ENCODE data around the gene NOL4L.

NOL4L gene

GRCh38 chr20:32576560-32576959, 8.6 kb downstream of the NOL4L start:
- DNase-seq (ENCODE audit: low read depth): no peak

- no peak for DNase-seq (ENCODE audit: low read depth)
These were observed 9.3 kb downstream of the NOL4L start for GRCh38 chr20:32575805-32576204.

GRCh38 chr20:32575227-32575581, 9.9 kb downstream of the NOL4L start:
- DNase-seq (ENCODE audit: low read depth): no peak

GRCh38 chr20:32574296-32575226, 10.6 kb downstream of the NOL4L start:
- peak; percentile 74 for DNase-seq (ENCODE audit: low read depth)

GRCh38 chr20:32573167-32573851, 11.8 kb downstream of the NOL4L start:
- DNase-seq (ENCODE audit: low read depth): no peak

- DNase-seq (ENCODE audit: low read depth): no peak
These were observed 12.7 kb downstream of the NOL4L start for GRCh38 chr20:32572271-32572968.

GRCh38 chr20:32571566-32571965, 13.6 kb downstream of the NOL4L start:
- no peak for DNase-seq (ENCODE audit: low read depth)

- DNase-seq (ENCODE audit: low read depth): no peak
These were observed 14.5 kb downstream of the NOL4L start for GRCh38 chr20:32570401-32571190.

- no peak for DNase-seq (ENCODE audit: low read depth)
These were observed 15.5 kb downstream of the NOL4L start for GRCh38 chr20:32569380-32570305.

GRCh38 chr20:32569018-32569379, 16.1 kb downstream of the NOL4L start:
- no peak for DNase-seq (ENCODE audit: low read depth)

GRCh38 chr20:32567384-32568178, 17.6 kb downstream of the NOL4L start:
- no peak for DNase-seq (ENCODE audit: low read depth)

GRCh38 chr20:32566379-32567374, 18.5 kb downstream of the NOL4L start:
- no peak for DNase-seq (ENCODE audit: low read depth)

- DNase-seq (ENCODE audit: low read depth): no peak
These were observed 19.4 kb downstream of the NOL4L start for GRCh38 chr20:32565735-32566032.

- DNase-seq (ENCODE audit: low read depth): no peak
These were observed 20.0 kb downstream of the NOL4L start for GRCh38 chr20:32564921-32565734.

- DNase-seq (ENCODE audit: low read depth): no peak
These were observed 20.7 kb downstream of the NOL4L start for GRCh38 chr20:32564440-32564839.

- no peak for DNase-seq (ENCODE audit: low read depth)
These were observed 21.5 kb downstream of the NOL4L start for GRCh38 chr20:32563311-32564272.

GRCh38 chr20:32562495-32562911, 22.6 kb downstream of the NOL4L start:
- no peak for DNase-seq (ENCODE audit: low read depth)

All from fibroblast of the conjunctiva (primary cell).